ENCODE data around the gene MRPL11.
A peak's percentile ranks its signal among the peaks of the same experiment; 100 is the strongest.

The MRPL11 gene

DNA sequence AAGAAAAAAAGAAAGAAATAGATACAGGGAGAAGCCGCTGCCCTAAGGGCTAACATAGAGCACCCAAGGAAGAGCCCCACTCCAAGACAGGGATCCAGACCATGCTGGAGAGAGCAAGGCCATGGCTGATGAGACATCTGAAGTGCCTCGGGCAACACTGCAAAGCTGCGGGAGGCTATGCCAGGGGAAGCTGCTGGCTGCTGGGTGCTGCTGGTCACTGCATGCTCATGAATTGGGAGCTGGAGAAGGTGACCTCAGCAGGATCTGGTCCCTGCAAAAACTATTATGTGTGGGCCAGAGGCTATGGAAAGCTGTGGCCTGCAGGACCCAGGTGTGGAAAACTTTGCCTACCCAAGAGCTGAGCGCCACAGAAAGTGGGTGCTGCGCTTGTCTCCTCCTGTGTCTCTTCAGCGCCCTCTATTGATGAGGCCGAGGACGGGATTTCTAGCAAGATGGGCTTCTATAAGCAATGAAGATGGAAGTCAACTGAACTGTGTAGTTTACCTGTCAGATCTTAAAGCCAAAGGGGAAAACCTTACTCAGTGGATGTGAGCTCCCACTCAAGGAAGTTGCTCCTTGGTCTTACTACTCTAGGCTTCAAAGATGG is 49.8 kb downstream of the MRPL11 start:
- no peaks in the 10 kb centered on the region for H3K36me3 ChIP-seq (ENCODE audit: control insufficient read depth in 2 of 2, insufficient read depth in 2 of 2, low read length in 2 of 2)
- H3K4me3 ChIP-seq (ENCODE audit: low read length in 2 of 2) = no peak overlapping the region
- H3K9ac ChIP-seq (ENCODE audit: low read length in 2 of 2) = no peak overlapping the region
- peaks cover 0 to 2% of the 10 kb centered on the region in 2 donors for H3K27me3 ChIP-seq (ENCODE audit: control insufficient read depth in 1 of 2, insufficient read depth in 2 of 2, low read length in 2 of 2)
- H3K27ac ChIP-seq (ENCODE audit: low read length) = no peak overlapping the region
- peaks cover 4% of the 10 kb centered on the region for H3K4me1 ChIP-seq (ENCODE audit: control insufficient read depth, insufficient read depth, low read length)
- no peaks in the 10 kb centered on the region for H3K9me3 ChIP-seq (ENCODE audit: control insufficient read depth in 2 of 2, low read length in 2 of 2)

DNA sequence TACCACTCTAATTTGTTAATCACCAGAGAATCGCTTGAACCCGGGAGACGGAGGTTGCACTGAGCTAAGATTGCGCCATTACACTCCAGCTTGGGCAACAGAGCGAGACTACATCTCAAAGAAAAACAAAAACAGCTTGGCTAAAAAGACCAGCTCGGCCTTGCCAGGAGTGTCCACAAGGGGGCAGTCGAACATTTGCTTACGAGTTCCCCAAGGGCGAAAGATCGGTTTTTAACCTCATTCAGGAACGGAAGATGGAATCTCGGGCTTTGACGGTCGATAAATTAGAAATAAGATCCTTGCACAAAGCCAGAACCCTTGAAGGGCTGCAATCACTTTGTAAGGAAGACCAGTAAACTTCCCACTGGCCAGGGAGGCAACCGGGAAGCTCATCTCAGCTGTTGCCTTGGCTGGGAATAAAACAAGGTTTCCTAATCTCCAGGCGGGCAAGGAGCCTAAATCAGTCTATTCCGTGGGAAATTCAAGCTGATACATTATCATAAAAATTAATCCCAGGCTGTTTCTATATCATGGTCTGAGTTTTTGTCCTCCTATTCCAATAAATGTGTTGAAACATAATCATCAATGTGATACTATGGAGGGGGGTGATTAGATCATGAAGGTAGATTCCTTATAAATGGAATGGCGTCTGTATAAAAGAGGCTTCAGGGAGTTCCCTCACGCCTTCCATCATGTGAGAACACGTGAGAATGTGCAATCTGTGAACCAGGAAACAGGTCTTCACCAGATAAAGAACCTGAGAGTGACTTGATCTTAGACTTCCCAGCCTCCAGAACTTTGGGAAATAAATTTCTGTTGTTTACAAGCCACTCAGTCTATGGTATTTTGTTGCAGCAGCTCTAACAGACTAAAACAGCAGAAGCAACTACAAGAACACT is 52.2 kb downstream of the MRPL11 start:
- Histone ChIP-seq H3K9me3 (ENCODE audit: control insufficient read depth in 2 of 2, low read length in 2 of 2) (no peaks in the 10 kb centered on the region), H3K27ac (ENCODE audit: low read length) (no peak overlapping the region), H3K9ac (ENCODE audit: low read length in 2 of 2) (peak overlapping the region in 1 of 2 donors; percentile 68)

More for the DNA sequence above, 52.2 kb downstream of the MRPL11 start:
- Histone ChIP-seq H3K4me3 (ENCODE audit: low read length in 2 of 2) (peak overlapping the region; percentile 5 to 66), H3K36me3 (ENCODE audit: control insufficient read depth in 2 of 2, insufficient read depth in 2 of 2, low read length in 2 of 2) (no peaks in the 10 kb centered on the region), H3K27me3 (ENCODE audit: control insufficient read depth in 1 of 2, insufficient read depth in 2 of 2, low read length in 2 of 2) (peaks cover 0 to 3% of the 10 kb centered on the region in 2 donors), H3K4me1 (ENCODE audit: control insufficient read depth, insufficient read depth, low read length) (peaks cover 4% of the 10 kb centered on the region)

Data from stomach smooth muscle (tissue), 2 donors.